NCI-H774 (cell line): ENCODE measurements around the gene NBPF26.
"Not testable (repeated sequence)": the region's sequence is repeated elsewhere in the genome, so short reads cannot be mapped to it uniquely, and the experiment has no call there.

ENCODE experiments used
- DNase-seq: peaks from one replicate; lab custom pipeline; 2025; lab: John Stamatoyannopoulos, UW

NBPF26 gene

DNA sequence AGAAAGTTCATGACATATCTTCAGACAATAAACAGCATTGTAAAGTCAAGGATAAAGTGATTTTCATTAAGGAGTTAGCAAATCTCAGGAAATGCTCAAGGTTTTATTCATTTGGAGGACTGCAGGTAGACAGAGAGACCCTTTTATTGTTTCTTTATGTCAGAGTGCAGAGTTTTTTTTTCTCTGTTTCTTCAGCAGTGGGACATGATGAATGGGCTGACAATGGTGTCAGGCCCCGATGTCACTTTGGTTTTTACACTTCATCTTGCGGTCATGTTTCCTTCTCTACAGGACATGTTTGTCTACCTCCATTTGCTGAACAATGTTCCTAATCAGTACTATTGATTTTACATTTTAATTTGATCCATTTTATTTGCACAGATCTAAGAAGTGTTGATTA lies 134.4 kb downstream of the NBPF26 start:
- not testable (repeated sequence) for DNase-seq

DNA sequence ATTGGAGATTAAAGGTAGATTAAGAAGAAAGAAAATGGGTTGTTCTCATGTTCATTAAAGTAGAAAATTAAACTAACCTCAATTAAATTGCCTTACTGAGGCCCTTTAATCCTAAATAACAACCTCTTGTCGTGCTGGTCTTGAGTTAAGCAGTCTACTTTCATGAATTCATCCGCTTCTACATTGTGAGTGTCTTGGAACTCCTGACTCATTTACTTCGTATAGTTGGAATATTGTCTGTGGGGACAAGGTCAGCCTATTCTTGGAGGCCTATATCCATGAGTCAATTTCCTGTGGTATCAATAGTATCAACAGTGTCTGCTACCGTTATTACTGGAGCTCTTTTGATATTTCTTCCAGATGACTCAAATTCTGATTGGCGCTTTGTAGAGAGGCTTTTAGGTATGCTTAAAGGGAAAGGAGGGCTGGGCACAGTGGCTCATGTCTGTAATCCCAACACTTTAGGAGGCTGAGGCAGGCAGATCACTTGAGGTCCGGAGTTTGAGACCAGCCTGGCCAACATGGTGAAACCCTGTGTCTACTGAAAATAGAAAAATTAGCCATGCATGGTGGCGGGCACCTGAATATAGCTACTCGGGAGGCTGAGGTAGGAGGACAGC lies 136.0 kb downstream of the NBPF26 start:
- not testable (repeated sequence) for DNase-seq

DNA sequence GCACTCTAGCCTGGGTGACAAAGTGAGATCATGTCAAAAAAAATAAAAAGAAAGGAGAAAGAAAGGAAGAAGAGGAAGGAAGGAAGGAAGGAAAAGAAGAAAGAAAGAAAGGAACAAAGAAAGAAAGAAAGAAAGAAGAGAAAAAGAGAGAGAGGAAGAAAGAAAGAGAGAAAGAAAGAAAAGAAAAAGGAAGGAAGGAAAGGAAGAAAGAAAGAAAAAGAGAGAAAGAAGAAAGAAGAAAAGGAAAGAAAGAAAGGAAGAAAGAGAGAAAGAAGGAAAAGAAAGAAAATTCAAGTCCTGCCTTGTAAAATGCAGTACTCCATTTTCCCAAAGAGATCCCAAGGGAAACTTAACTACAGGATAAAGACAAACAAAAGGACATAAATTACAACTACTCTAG lies 154.5 kb downstream of the NBPF26 start:
- DNase-seq = not testable (repeated sequence)

DNA sequence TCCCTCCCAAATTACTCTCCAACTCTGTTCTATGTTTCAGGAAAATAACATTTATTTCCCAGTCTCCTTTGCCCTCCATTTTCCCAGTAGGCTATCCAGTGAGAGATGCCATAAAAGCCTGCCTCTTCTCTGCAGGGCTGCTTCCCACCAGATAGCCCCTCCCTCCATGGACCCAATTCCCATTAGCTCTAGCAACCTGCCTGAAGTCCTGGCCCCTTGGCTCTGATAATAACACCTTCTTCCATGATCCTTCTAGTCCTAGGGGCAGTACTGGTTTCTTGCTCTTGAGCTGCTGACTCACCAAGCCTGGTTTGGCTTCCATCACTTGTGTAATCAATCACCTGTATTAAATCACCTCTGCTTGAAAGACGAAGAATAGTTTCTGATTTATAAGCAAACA lies 156.3 kb downstream of the NBPF26 start:
- not testable (repeated sequence) for DNase-seq

DNA sequence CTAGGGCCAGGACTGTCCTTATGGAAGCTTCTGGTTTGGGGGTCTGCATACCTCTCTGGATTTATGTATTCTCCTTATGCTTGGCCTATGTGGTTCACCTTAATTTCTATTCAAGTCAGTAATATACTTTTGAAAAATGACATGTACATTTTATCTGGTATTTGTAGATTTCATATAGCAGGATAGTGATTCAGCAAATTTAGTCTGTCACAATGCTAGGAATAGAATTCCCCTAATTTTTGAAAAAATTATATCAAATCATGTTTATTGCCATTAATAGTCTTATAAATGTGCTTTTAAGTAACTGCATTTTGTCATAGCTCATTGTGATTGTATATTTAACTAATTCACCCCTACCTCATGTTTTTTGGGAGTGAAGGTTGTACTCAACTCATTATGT lies 158.2 kb downstream of the NBPF26 start:
- not testable (repeated sequence) for DNase-seq
